Activated CD4-positive, alpha-beta T cell treated with anti-CD3 and anti-CD28 coated beads for 24 hours (primary cell): ENCODE data around the gene FAM89B.
A peak's percentile ranks its signal among the peaks of the same experiment; 100 is the strongest.

Source experiments
- DNase-seq, 2 donors: peaks; one replicate each; pipeline ENCODE4 v3.0.0-alpha.2; 2020; ENCODE audit warnings: low read depth in 2 of 2

The FAM89B gene

GRCh38 chr11:65588199-65589054, 16.1 kb downstream of the FAM89B start:
- DNase-seq: peak; percentile 54 to 68

- DNase-seq: no peak
These were observed 17.3 kb downstream of the FAM89B start for GRCh38 chr11:65589444-65590239.

GRCh38 chr11:65590240-65590738, 18.0 kb downstream of the FAM89B start:
- no peak for DNase-seq

- no peak for DNase-seq
These were observed 19.9 kb downstream of the FAM89B start for GRCh38 chr11:65591939-65592857.

- no peak for DNase-seq
These were observed 20.6 kb downstream of the FAM89B start for GRCh38 chr11:65592858-65593517.

- DNase-seq: no peak
These were observed 21.4 kb downstream of the FAM89B start for GRCh38 chr11:65593518-65594414.

GRCh38 chr11:65595131-65595530, 22.8 kb downstream of the FAM89B start:
- DNase-seq: no peak

GRCh38 chr11:65595543-65596281, 23.4 kb downstream of the FAM89B start, which contains the start of gene KCNK7:
Gene KCNK7 (minus strand): TSS chr11:65595800. CDS start chr11:65595772, 28 bp downstream.
- DNase-seq: no peak

- DNase-seq: no peak
These were observed 24.2 kb downstream of the FAM89B start for GRCh38 chr11:65596520-65596919.

GRCh38 chr11:65598258-65598699, 25.9 kb downstream of the FAM89B start:
- DNase-seq: no peak

GRCh38 chr11:65599216-65599954, 27.0 kb downstream of the FAM89B start:
- DNase-seq: no peak

- DNase-seq: no peak
These were observed 27.6 kb downstream of the FAM89B start for GRCh38 chr11:65599955-65600246.

GRCh38 chr11:65604258-65604657, 31.9 kb downstream of the FAM89B start:
- no peak for DNase-seq

- no peak for DNase-seq
These were observed 34.7 kb downstream of the FAM89B start for GRCh38 chr11:65606876-65607613.

GRCh38 chr11:65607614-65608426, 35.5 kb downstream of the FAM89B start:
- DNase-seq: no peak

- no peak for DNase-seq
These were observed 36.9 kb downstream of the FAM89B start for GRCh38 chr11:65609229-65609628.

GRCh38 chr11:65609665-65610064, 37.3 kb downstream of the FAM89B start:
- no peak for DNase-seq
